Measurements from ENCODE around the gene ATXN7. TPM values are rescaled to one million over a fixed set of nuclear protein-coding genes. Genes with fewer than 3 reads are reported as not detected.

The ATXN7 gene
- total and polyA plus RNA-seq, 2 of the 13 experiments (the other 11 are each of a cell fraction or from before 2014, with no cell fraction given) = 13.8 to 20.0 TPM

GRCh38 chr3:63967675-63968611 is 104.3 kb downstream of the ATXN7 start (continued):
- no peak for TF ChIP-seq ZNF484 (CRISPR knock-in tag; IDR thresholded peaks at IDR 0.05; ENCODE audit: borderline replicate concordance, low read depth)
- TF ChIP-seq, protein P1, sequence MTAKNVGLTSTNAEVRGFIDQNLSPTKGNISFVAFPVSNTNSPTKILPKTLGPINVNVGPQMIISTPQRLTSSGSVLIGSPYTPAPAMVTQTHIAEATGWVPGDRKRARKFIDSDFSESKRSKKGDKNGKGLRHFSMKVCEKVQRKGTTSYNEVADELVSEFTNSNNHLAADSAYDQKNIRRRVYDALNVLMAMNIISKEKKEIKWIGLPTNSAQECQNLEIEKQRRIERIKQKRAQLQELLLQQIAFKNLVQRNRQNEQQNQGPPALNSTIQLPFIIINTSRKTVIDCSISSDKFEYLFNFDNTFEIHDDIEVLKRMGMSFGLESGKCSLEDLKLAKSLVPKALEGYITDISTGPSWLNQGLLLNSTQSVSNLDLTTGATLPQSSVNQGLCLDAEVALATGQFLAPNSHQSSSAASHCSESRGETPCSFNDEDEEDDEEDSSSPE (CRISPR knock-in tag; IDR thresholded peaks at IDR 0.05) = no peak
- no peak for TF ChIP-seq MATR3 (CRISPR knock-in tag; IDR thresholded peaks at IDR 0.05)
- no peak; the same call in 1 of the 2 replicates for TF ChIP-seq BORCS8-MEF2B (CRISPR knock-in tag; IDR thresholded peaks at IDR 0.05)
- no peak for TF ChIP-seq PAX8 (CRISPR knock-in tag; IDR thresholded peaks at IDR 0.05; ENCODE audit: borderline replicate concordance)
- TF ChIP-seq SRSF4 (IDR thresholded peaks at IDR 0.05; ENCODE audit: low read depth, low read length, poor library complexity, severe bottlenecking) = no peak
- TF ChIP-seq, protein P2, sequence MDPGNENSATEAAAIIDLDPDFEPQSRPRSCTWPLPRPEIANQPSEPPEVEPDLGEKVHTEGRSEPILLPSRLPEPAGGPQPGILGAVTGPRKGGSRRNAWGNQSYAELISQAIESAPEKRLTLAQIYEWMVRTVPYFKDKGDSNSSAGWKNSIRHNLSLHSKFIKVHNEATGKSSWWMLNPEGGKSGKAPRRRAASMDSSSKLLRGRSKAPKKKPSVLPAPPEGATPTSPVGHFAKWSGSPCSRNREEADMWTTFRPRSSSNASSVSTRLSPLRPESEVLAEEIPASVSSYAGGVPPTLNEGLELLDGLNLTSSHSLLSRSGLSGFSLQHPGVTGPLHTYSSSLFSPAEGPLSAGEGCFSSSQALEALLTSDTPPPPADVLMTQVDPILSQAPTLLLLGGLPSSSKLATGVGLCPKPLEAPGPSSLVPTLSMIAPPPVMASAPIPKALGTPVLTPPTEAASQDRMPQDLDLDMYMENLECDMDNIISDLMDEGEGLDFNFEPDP (CRISPR knock-in tag; conservative IDR thresholded peaks at IDR 0.05) = no peak
- TF ChIP-seq ARNT2 (CRISPR knock-in tag; IDR thresholded peaks at IDR 0.05; ENCODE audit: low read depth) = no peak
- TF ChIP-seq ZNF772 (CRISPR knock-in tag; IDR thresholded peaks at IDR 0.05) = peak; percentile 64; the same call in 1 of the 2 replicates
- TF ChIP-seq ATF4 (CRISPR knock-in tag; IDR thresholded peaks at IDR 0.05) = peak in 1 of 2 experiments; percentile 79; a peak in 2 of 4 replicates
- TF ChIP-seq ZNF24 (IDR thresholded peaks at IDR 0.05) = no peak
- no peak for TF ChIP-seq GTF2F1 (IDR thresholded peaks at IDR 0.05; ENCODE audit: low read length)
- TF ChIP-seq TERF1 (CRISPR knock-in tag; IDR thresholded peaks at IDR 0.05) = no peak
- TF ChIP-seq HMGXB4 (CRISPR knock-in tag; IDR thresholded peaks at IDR 0.05; ENCODE audit: borderline replicate concordance in 1 of 2, low read depth in 1 of 2) = peak in 1 of 2 experiments; percentile 5; a peak in 1 of 4 replicates
- TF ChIP-seq POGZ (CRISPR knock-in tag; IDR thresholded peaks at IDR 0.05) = peak; percentile 72; the same call in 1 of the 2 replicates
- no peak for TF ChIP-seq TSC22D2 (CRISPR knock-in tag; IDR thresholded peaks at IDR 0.05; ENCODE audit: borderline replicate concordance)
- 0 out of 2 replicates have a peak, but pooled peaks have one; percentile 18 for TF ChIP-seq KAT7 (CRISPR knock-in tag; IDR thresholded peaks at IDR 0.05; ENCODE audit: borderline replicate concordance)
- no peak for TF ChIP-seq IRF9 (CRISPR knock-in tag; IDR thresholded peaks at IDR 0.05; ENCODE audit: borderline replicate concordance)
- no peak for TF ChIP-seq ZNF235 (CRISPR knock-in tag; IDR thresholded peaks at IDR 0.05; ENCODE audit: borderline replicate concordance)

Measured in HepG2 (cell line).